CD4-positive, alpha-beta T cell treated with Interleukin-2 at 100 ng/mL for 4 hours (primary cell): ENCODE measurements around the gene HEXIM1.

Source experiments
- DNase-seq: peaks from one replicate; pipeline ENCODE4 v3.0.0-alpha.2; 2020; ENCODE audit warnings: low spot score

HEXIM1 gene

GRCh38 chr17:45129940-45130680 lies 18.2 kb upstream of the HEXIM1 start:
- DNase-seq, result no peak

- no peak for DNase-seq
Observed at GRCh38 chr17:45130681-45131615, 17.3 kb upstream of the HEXIM1 start.

GRCh38 chr17:45131616-45132319 lies 16.5 kb upstream of the HEXIM1 start:
- DNase-seq, result peak; percentile 39

GRCh38 chr17:45132320-45132571 lies 16.0 kb upstream of the HEXIM1 start, which contains the start of gene PLCD3:
Gene PLCD3 (minus strand): TSS chr17:45132515. CDS start chr17:45132410, 105 bp downstream.
- DNase-seq, result no peak

GRCh38 chr17:45132572-45133463 lies 15.5 kb upstream of the HEXIM1 start:
- DNase-seq, result peak; percentile 66

- peak; percentile 98 for DNase-seq
Observed at GRCh38 chr17:45135192-45135977, 12.9 kb upstream of the HEXIM1 start, which contains the start of gene ACBD4. Gene ACBD4 (plus strand): TSS chr17:45135687. CDS start chr17:45136145, 458 bp downstream.

GRCh38 chr17:45135978-45136791 lies 12.1 kb upstream of the HEXIM1 start:
- no peak for DNase-seq

GRCh38 chr17:45136846-45137560 lies 11.3 kb upstream of the HEXIM1 start:
- DNase-seq, result no peak

GRCh38 chr17:45137561-45138305 lies 10.5 kb upstream of the HEXIM1 start:
- DNase-seq, result no peak

GRCh38 chr17:45138911-45139532 lies 9.3 kb upstream of the HEXIM1 start:
- DNase-seq, result no peak

- DNase-seq, result no peak
Observed at GRCh38 chr17:45139533-45139920, 8.7 kb upstream of the HEXIM1 start.

- no peak for DNase-seq
Observed at GRCh38 chr17:45143094-45143670, 5.1 kb upstream of the HEXIM1 start.

GRCh38 chr17:45143767-45144198 lies 4.5 kb upstream of the HEXIM1 start:
- DNase-seq, result no peak

GRCh38 chr17:45144199-45145034 lies 3.9 kb upstream of the HEXIM1 start:
- DNase-seq, result no peak

GRCh38 chr17:45145035-45145389 lies 3.3 kb upstream of the HEXIM1 start:
- no peak for DNase-seq

GRCh38 chr17:45146166-45146565 lies 2.1 kb upstream of the HEXIM1 start:
- DNase-seq, result no peak

- no peak for DNase-seq
Observed at GRCh38 chr17:45146592-45146889, 1.7 kb upstream of the HEXIM1 start.
